SJCRH30 (cell line): ENCODE results near the gene TRPM3. TPM values are rescaled to one million over a fixed set of nuclear protein-coding genes. Genes with fewer than 3 reads are reported as not detected.
A peak's percentile ranks its signal among the peaks of the same experiment; 100 is the strongest.

Experiments used
- DNase-seq, 2 experiments: peaks; one replicate each; pipeline ENCODE4 v3.0.0-alpha.2; 2015 to 2020
- H3K27ac ChIP-seq: fragments of 250-450 bp; sonication (Bioruptor Pico); 2 replicates; pipeline ENCODE4 v1.5.1; 2020; ENCODE audit warnings: mild to moderate bottlenecking, moderate library complexity
- H3K27me3 ChIP-seq: fragments of 250-450 bp; sonication (Bioruptor Pico); 2 replicates; pipeline ENCODE4 v1.5.1; 2020; ENCODE audit warnings: mild to moderate bottlenecking, moderate library complexity
- H3K36me3 ChIP-seq: fragments of 250-450 bp; sonication (Bioruptor Pico); 2 replicates; pipeline ENCODE4 v1.5.1; 2020; ENCODE audit warnings: mild to moderate bottlenecking, moderate library complexity
- H3K4me1 ChIP-seq: fragments of 250-450 bp; sonication (Bioruptor Pico); 2 replicates; pipeline ENCODE4 v1.5.1; 2020; ENCODE audit warnings: mild to moderate bottlenecking, moderate library complexity
- H3K4me3 ChIP-seq: fragments of 250-450 bp; sonication (Bioruptor Pico); 2 replicates; pipeline ENCODE4 v1.5.1; 2020; ENCODE audit warnings: mild to moderate bottlenecking, moderate library complexity
- H3K9me3 ChIP-seq: fragments of 250-450 bp; sonication (Bioruptor Pico); replicated peaks from 2 replicates; pipeline ENCODE4 v1.5.1; 2020; ENCODE audit warnings: mild to moderate bottlenecking, moderate library complexity
- total RNA-seq: library from RNA; depleted of rRNA; stranded (reverse); fragments of >200 nt; shearing (Covaris generic); gene quantifications from 2 replicates; pipeline ENCODE4 v1.2.3, GENCODE V29; 2014; rRNA removed

TRPM3 gene
- total RNA-seq: 0.18 and 0.30 TPM in 2 replicates

GRCh38 chr9:71121275-71122021 lies at the start of gene TRPM3:
Gene TRPM3, minus strand, starts transcription at chr9:71121621. Its CDS starts 267 bp downstream, at chr9:71121354.
- Histone ChIP-seq H3K36me3 (no peaks in the 10 kb centered on the region), H3K9me3 (no peaks in the 10 kb centered on the region), H3K4me3 (no peak within 1 kb of the TSS), H3K27ac (no peak within 1 kb of the TSS), H3K4me1 (no peaks in the 10 kb centered on the region), H3K27me3 (peaks cover 6% of the 10 kb centered on the region; the same call in 1 of the 2 replicates)
- no peak for DNase-seq

DNA sequence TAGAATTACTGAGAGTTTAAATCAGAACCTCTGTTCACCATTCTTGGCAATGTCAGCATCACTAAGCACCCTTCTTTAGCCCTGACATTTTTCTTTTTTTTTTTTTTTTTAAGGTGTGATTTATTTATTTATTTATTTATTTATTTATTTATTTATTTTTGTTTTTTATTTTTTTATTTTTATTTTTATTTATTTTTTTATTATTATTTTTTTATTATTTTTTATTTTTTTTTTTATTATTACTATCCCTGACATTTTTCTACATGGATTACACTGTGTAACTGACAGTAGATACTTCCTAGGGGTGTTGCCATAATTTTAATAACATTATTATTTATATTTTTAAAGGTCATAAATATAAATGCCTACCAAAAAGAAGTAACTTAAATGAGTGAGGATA lies 47.0 kb upstream of the TRPM3 start:
- peaks cover under 1% of the 10 kb centered on the region; the same call in 1 of the 2 replicates for H3K27me3 ChIP-seq
- H3K4me1 ChIP-seq: no peaks in the 10 kb centered on the region
- no peak overlapping the region for H3K4me3 ChIP-seq
- H3K27ac ChIP-seq: no peak overlapping the region
- no peaks in the 10 kb centered on the region for H3K36me3 ChIP-seq
- no peak for DNase-seq
- H3K9me3 ChIP-seq: no peaks in the 10 kb centered on the region; the same call in 1 of the 2 replicates

- DNase-seq: no peak
- Histone ChIP-seq H3K4me3 (no peak overlapping the region), H3K9me3 (no peaks in the 10 kb centered on the region), H3K4me1 (no peaks in the 10 kb centered on the region), H3K27ac (no peak overlapping the region), H3K36me3 (no peaks in the 10 kb centered on the region), H3K27me3 (no peaks in the 10 kb centered on the region)
Measured at GRCh38 chr9:71162126-71162525, 40.7 kb upstream of the TRPM3 start.

GRCh38 chr9:71157731-71158130 lies 36.3 kb upstream of the TRPM3 start:
- Histone ChIP-seq H3K9me3 (no peaks in the 10 kb centered on the region), H3K27me3 (no peaks in the 10 kb centered on the region), H3K4me3 (no peak overlapping the region), H3K4me1 (no peaks in the 10 kb centered on the region), H3K36me3 (no peaks in the 10 kb centered on the region), H3K27ac (no peak overlapping the region)
- DNase-seq: no peak

DNA sequence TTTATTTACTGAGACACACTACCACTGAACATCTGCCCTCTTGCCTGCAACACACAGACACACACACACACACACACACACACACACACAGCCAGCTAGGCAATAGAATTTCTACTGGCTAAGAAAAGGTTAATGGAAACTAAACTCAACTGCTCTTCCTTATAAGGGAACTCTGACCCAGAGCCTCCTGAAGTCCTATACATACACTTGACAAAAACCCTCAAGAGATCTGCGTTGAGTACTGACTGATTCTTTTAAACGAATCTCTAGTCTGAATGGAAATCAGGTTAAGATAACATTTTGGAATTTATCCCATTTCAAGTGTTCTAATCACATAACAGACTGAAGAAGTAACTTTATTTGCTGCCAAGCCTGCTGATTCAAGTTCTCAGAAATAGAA lies 25.9 kb upstream of the TRPM3 start:
- Histone ChIP-seq H3K27me3 (no peaks in the 10 kb centered on the region), H3K9me3 (no peaks in the 10 kb centered on the region), H3K4me3 (no peak overlapping the region), H3K36me3 (no peaks in the 10 kb centered on the region), H3K4me1 (no peaks in the 10 kb centered on the region), H3K27ac (no peak overlapping the region)
- no peak for DNase-seq

- H3K9me3 ChIP-seq: no peaks in the 10 kb centered on the region
- no peak for DNase-seq
- H3K4me1 ChIP-seq: no peaks in the 10 kb centered on the region
Measured at GRCh38 chr9:71146511-71146910, 25.1 kb upstream of the TRPM3 start.

GRCh38 chr9:71145179-71145578 lies 23.8 kb upstream of the TRPM3 start:
- peak in 1 of 2 experiments; percentile 13 for DNase-seq
- no peak overlapping the region for H3K4me3 ChIP-seq
- no peaks in the 10 kb centered on the region for H3K36me3 ChIP-seq
- H3K9me3 ChIP-seq: no peaks in the 10 kb centered on the region
- no peaks in the 10 kb centered on the region for H3K27me3 ChIP-seq
- H3K4me1 ChIP-seq: no peaks in the 10 kb centered on the region
- no peak overlapping the region for H3K27ac ChIP-seq

More at GRCh38 chr9:71146511-71146910, 25.1 kb upstream of the TRPM3 start:
- Histone ChIP-seq H3K36me3 (no peaks in the 10 kb centered on the region), H3K4me3 (no peak overlapping the region), H3K27me3 (no peaks in the 10 kb centered on the region), H3K27ac (no peak overlapping the region)

DNA sequence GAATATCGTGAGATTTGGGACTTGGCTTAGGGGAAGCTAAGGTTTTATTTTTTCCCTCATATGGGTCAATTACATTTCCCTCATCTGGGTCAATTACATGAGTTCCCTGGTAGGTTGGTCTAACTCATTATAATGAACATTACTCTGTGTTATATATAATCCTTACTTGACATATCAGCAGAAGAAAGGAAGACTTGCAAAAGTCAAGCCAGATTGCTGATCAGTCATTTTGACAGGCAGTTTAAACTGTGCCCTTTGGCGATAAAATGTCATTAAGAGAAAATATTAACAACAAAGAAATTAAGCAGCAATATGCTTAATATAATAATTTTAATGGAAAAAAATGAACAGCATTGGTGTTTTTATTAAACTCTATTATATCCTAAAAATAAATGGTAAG lies 23.1 kb upstream of the TRPM3 start:
- H3K9me3 ChIP-seq: no peaks in the 10 kb centered on the region
- no peak for DNase-seq
- H3K36me3 ChIP-seq: no peaks in the 10 kb centered on the region
- H3K4me3 ChIP-seq: no peak overlapping the region
- H3K27me3 ChIP-seq: peaks cover 3% of the 10 kb centered on the region; the same call in 1 of the 2 replicates
- no peaks in the 10 kb centered on the region for H3K4me1 ChIP-seq
- no peak overlapping the region for H3K27ac ChIP-seq

GRCh38 chr9:71136696-71137095 lies 15.3 kb upstream of the TRPM3 start:
- Histone ChIP-seq H3K27me3 (peaks cover 3% of the 10 kb centered on the region; the same call in 1 of the 2 replicates), H3K36me3 (no peaks in the 10 kb centered on the region), H3K9me3 (no peaks in the 10 kb centered on the region), H3K4me1 (no peaks in the 10 kb centered on the region), H3K4me3 (no peak overlapping the region), H3K27ac (no peak overlapping the region)
- no peak for DNase-seq

DNA sequence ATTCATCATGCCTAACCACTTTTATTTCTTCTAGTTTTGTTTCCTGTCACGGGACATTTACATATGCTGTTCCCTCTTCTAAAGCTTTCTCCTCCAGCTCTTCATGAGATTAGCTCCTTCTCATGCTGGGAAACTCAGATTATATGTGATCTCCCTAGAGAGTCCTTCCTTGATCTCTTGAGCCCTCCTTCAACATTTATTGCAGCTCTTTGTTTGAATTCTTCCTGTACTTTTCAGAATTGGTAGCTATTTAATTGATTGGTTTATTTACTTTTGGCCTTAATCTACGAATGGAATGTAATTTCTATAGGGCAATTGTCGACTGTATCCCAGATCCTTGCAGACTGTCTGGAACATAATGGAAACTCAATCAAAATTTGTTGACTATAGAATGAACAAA lies 9.7 kb upstream of the TRPM3 start:
- Histone ChIP-seq H3K9me3 (no peaks in the 10 kb centered on the region), H3K27me3 (no peaks in the 10 kb centered on the region), H3K27ac (no peak overlapping the region), H3K4me3 (no peak overlapping the region), H3K36me3 (no peaks in the 10 kb centered on the region), H3K4me1 (no peaks in the 10 kb centered on the region)
- DNase-seq: no peak

GRCh38 chr9:71130521-71130920 lies 9.1 kb upstream of the TRPM3 start:
- DNase-seq: no peak
- no peaks in the 10 kb centered on the region for H3K36me3 ChIP-seq
- H3K4me3 ChIP-seq: no peak overlapping the region
- H3K27ac ChIP-seq: no peak overlapping the region
- H3K27me3 ChIP-seq: no peaks in the 10 kb centered on the region; the same call in 1 of the 2 replicates
- H3K4me1 ChIP-seq: no peaks in the 10 kb centered on the region
- H3K9me3 ChIP-seq: no peaks in the 10 kb centered on the region

DNA sequence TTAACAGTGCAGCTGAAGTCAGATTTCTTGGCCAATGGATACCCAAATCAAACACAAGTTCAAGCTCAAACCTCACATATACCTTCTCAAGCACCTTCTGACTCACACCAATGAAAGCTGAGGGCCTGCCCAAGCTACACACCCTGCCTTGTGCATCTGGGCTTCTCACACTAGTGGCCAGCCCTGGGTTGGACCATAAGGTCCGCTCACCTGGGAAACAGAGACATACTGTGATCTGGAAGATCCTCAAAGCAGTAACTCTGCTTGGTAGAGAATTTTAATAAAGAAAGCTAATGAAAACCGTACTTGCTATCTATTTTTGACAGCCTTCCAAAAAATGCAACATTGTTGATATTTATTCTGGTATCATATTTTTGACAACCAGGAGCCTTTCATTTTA lies 7.4 kb upstream of the TRPM3 start:
- Histone ChIP-seq H3K27me3 (no peaks in the 10 kb centered on the region; the same call in 1 of the 2 replicates), H3K9me3 (no peaks in the 10 kb centered on the region), H3K4me3 (no peak overlapping the region), H3K4me1 (no peaks in the 10 kb centered on the region), H3K27ac (no peak overlapping the region), H3K36me3 (no peaks in the 10 kb centered on the region)
- no peak for DNase-seq

DNA sequence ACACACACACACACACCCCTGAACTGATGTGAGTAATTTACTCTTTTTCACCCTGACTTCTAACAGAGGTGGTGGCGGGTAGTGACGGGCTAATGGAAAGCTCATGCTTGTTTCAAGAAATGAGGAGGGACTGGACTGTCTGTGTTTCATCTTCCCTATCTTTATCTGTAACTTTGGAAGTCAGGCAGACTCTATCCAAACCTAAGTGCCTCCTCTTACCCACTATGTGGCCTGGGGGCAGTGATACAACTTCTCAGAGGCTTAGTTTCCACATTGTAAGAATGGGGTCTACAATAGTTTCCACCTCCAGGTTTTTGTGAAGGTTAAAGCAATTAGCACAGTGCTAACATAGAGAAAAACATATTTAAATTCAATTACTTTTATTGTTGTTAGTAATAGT lies 5.9 kb upstream of the TRPM3 start:
- Histone ChIP-seq H3K4me1 (no peaks in the 10 kb centered on the region), H3K4me3 (no peak overlapping the region), H3K9me3 (no peaks in the 10 kb centered on the region), H3K36me3 (no peaks in the 10 kb centered on the region), H3K27me3 (peaks cover 3% of the 10 kb centered on the region; the same call in 1 of the 2 replicates), H3K27ac (no peak overlapping the region)
- no peak for DNase-seq

- no peaks in the 10 kb centered on the region for H3K36me3 ChIP-seq
- H3K4me1 ChIP-seq: no peaks in the 10 kb centered on the region
- H3K4me3 ChIP-seq: no peak overlapping the region
- H3K9me3 ChIP-seq: no peaks in the 10 kb centered on the region
- no peak for DNase-seq
- H3K27me3 ChIP-seq: peaks cover 3% of the 10 kb centered on the region; the same call in 1 of the 2 replicates
- H3K27ac ChIP-seq: no peak overlapping the region
Measured at GRCh38 chr9:71122421-71122820, 1.0 kb upstream of the TRPM3 start.

- Histone ChIP-seq H3K9me3 (no peaks in the 10 kb centered on the region), H3K36me3 (no peaks in the 10 kb centered on the region), H3K4me3 (no peak overlapping the region), H3K27ac (no peak overlapping the region), H3K4me1 (no peaks in the 10 kb centered on the region), H3K27me3 (peaks cover 3% of the 10 kb centered on the region; the same call in 1 of the 2 replicates)
- no peak for DNase-seq
Measured at GRCh38 chr9:71122022-71122275, 528 bp upstream of the TRPM3 start.
